H9 (cell line): ENCODE measurements around the gene CHMP4B. TPM values are rescaled to one million over a fixed set of nuclear protein-coding genes. Genes with fewer than 3 reads are reported as not detected.

Experiments used
- DNase-seq: peaks from one replicate; pipeline ENCODE4 v3.0.0-alpha.2; 2017
- H2AFZ ChIP-seq: one replicate; pipeline ENCODE4 v1.6.1; 2013; ENCODE audit warnings: mild to moderate bottlenecking, low read length, control low read depth, moderate library complexity
- H2AK5ac ChIP-seq: 2 replicates; pipeline ENCODE4 v1.6.1; 2013; ENCODE audit warnings: low read length, control low read depth, mixed read lengths; ENCODE audit not compliant: insufficient read length
- H2BK120ac ChIP-seq: one replicate; pipeline ENCODE4 v1.6.1; 2013; ENCODE audit warnings: low read depth, mild to moderate bottlenecking, low read length, control low read depth, inconsistent platforms; ENCODE audit not compliant: poor library complexity, severe bottlenecking
- H2BK12ac ChIP-seq: 2 replicates; pipeline ENCODE4 v1.6.1; 2013; ENCODE audit warnings: low read length, control low read depth, mixed read lengths, low read depth; ENCODE audit not compliant: insufficient read length
- H2BK15ac ChIP-seq: 2 replicates; pipeline ENCODE4 v1.6.1; 2013; ENCODE audit warnings: low read depth, low read length, control low read depth
- H2BK20ac ChIP-seq: one replicate; pipeline ENCODE4 v1.6.1; 2013; ENCODE audit warnings: low read depth, mild to moderate bottlenecking, low read length, control low read depth, inconsistent platforms; ENCODE audit not compliant: poor library complexity, severe bottlenecking
- H2BK5ac ChIP-seq: 2 replicates; pipeline ENCODE4 v1.6.1; 2013; ENCODE audit warnings: low read length, control low read depth, mixed read lengths; ENCODE audit not compliant: insufficient read length
- H3K14ac ChIP-seq: 2 replicates; pipeline ENCODE4 v1.6.1; 2013; ENCODE audit warnings: low read length, control low read depth; ENCODE audit not compliant: insufficient read depth
- H3K18ac ChIP-seq: 2 replicates; pipeline ENCODE4 v1.6.1; 2013; ENCODE audit warnings: low read depth, mild to moderate bottlenecking, mixed read lengths, low read length, control low read depth; ENCODE audit not compliant: insufficient read length
- H3K23ac ChIP-seq: 2 replicates; pipeline ENCODE4 v1.6.1; 2013; ENCODE audit warnings: low read length, control low read depth, mixed read lengths, low read depth; ENCODE audit not compliant: insufficient read length
- H3K23me2 ChIP-seq: 2 replicates; pipeline ENCODE4 v1.6.1; 2013; ENCODE audit warnings: low read depth, mild to moderate bottlenecking, mixed read lengths, low read length, control low read depth; ENCODE audit not compliant: insufficient read length, poor library complexity, severe bottlenecking
- H3K27ac ChIP-seq: 2 replicates; pipeline ENCODE4 v1.5.1; 2013; ENCODE audit warnings: low read length, control low read depth, mixed read lengths, low read depth; ENCODE audit not compliant: insufficient read length
- H3K27me3 ChIP-seq: 2 replicates; pipeline ENCODE4 v1.6.1; 2013; ENCODE audit warnings: low read length, control low read depth, inconsistent platforms; ENCODE audit not compliant: insufficient read depth
- H3K4ac ChIP-seq: 2 replicates; pipeline ENCODE4 v1.6.1; 2013; ENCODE audit warnings: low read depth, mild to moderate bottlenecking, control low read depth, inconsistent platforms, low read length, moderate library complexity
- H3K4me1 ChIP-seq: 2 replicates; pipeline ENCODE4 v1.6.1; 2013; ENCODE audit warnings: low read length, control low read depth, inconsistent platforms; ENCODE audit not compliant: insufficient read depth
- H3K4me2 ChIP-seq: 2 replicates; pipeline ENCODE4 v1.6.1; 2013; ENCODE audit warnings: low read length, control low read depth, mixed read lengths; ENCODE audit not compliant: insufficient read length, insufficient read depth
- H3K56ac ChIP-seq: 2 replicates; pipeline ENCODE4 v1.6.1; 2013; ENCODE audit warnings: low read depth, mild to moderate bottlenecking, mixed read lengths, low read length, control low read depth; ENCODE audit not compliant: insufficient read length
- H3K79me1 ChIP-seq: 2 replicates; pipeline ENCODE4 v1.6.1; 2013; ENCODE audit warnings: low read depth, mild to moderate bottlenecking, moderate library complexity, low read length, control low read depth, inconsistent platforms; ENCODE audit not compliant: insufficient read depth, poor library complexity, severe bottlenecking
- H3K79me2 ChIP-seq: 2 replicates; pipeline ENCODE4 v1.6.1; 2013; ENCODE audit warnings: low read length, control low read depth, inconsistent platforms; ENCODE audit not compliant: insufficient read depth
- H3K9ac ChIP-seq: 2 replicates; pipeline ENCODE4 v1.6.1; 2013; ENCODE audit warnings: low read length, control low read depth, mixed read lengths; ENCODE audit not compliant: insufficient read length; ENCODE audit errors: extremely low read depth
- H3K9me3 ChIP-seq: one replicate; pipeline ENCODE4 v1.6.1; 2013; ENCODE audit warnings: low read depth, low read length, inconsistent platforms; ENCODE audit not compliant: control insufficient read depth
- H3T11ph ChIP-seq: one replicate; pipeline ENCODE4 v1.6.1; 2013; ENCODE audit warnings: mild to moderate bottlenecking, low read length, control low read depth, inconsistent platforms
- H4K20me1 ChIP-seq: one replicate; pipeline ENCODE4 v1.6.1; 2013; ENCODE audit not compliant: control insufficient read depth, insufficient read length, insufficient read depth
- H4K5ac ChIP-seq: 2 replicates; pipeline ENCODE4 v1.6.1; 2013; ENCODE audit warnings: low read depth, mild to moderate bottlenecking, mixed read lengths, low read length, control low read depth; ENCODE audit not compliant: insufficient read length
- H4K8ac ChIP-seq: replicated peaks from 2 replicates; pipeline ENCODE4 v1.6.1; 2013; ENCODE audit warnings: low read length, control low read depth, mixed read lengths, low read depth; ENCODE audit not compliant: insufficient read length
- H4K91ac ChIP-seq: 2 replicates; pipeline ENCODE4 v1.6.1; 2013; ENCODE audit warnings: low read depth, mild to moderate bottlenecking, moderate library complexity, mixed read lengths, low read length, control low read depth; ENCODE audit not compliant: insufficient read length
- H3K27ac Mint-ChIP-seq, 3 experiments: 2 replicates in 2 of 3; 3 replicates in 1 of 3; pipeline ENCODE4 v1.8.0; 2020 to 2021; ENCODE audit warnings: mixed read lengths in 3 of 3, mild to moderate bottlenecking in 1 of 3, moderate library complexity in 1 of 3
- H3K27me3 Mint-ChIP-seq: 2 replicates; pipeline ENCODE4 v1.8.0; 2021; ENCODE audit warnings: low read depth, mild to moderate bottlenecking, moderate library complexity, mixed read lengths
- H3K36me3 Mint-ChIP-seq, 3 experiments: 2 replicates in 2 of 3; 3 replicates in 1 of 3; pipeline ENCODE4 v1.8.0; 2020 to 2021; ENCODE audit warnings: low read depth in 3 of 3, mixed read lengths in 3 of 3; ENCODE audit not compliant: insufficient read depth in 1 of 3
- H3K4me1 Mint-ChIP-seq, 2 experiments: 2 replicates each; pipeline ENCODE4 v1.8.0; 2020; ENCODE audit warnings: mixed read lengths in 2 of 2
- H3K4me3 Mint-ChIP-seq, 2 experiments: 2 replicates in 1 of 2; 3 replicates in 1 of 2; pipeline ENCODE4 v1.8.0; 2020 to 2021; ENCODE audit warnings: mild to moderate bottlenecking in 2 of 2, mixed read lengths in 2 of 2, moderate library complexity in 1 of 2
- H3K9me3 Mint-ChIP-seq, 2 experiments: 2 replicates in 1 of 2; 3 replicates in 1 of 2; pipeline ENCODE4 v1.8.0; 2020; ENCODE audit warnings: mild to moderate bottlenecking in 2 of 2, mixed read lengths in 2 of 2, moderate library complexity in 1 of 2
- WGBS: extraction: QIAGEN DNeasy Blood & Tissue Kit; methylation state at CpG from one replicate; pipeline ENCODE4 v1.1.7; 2013; ENCODE audit warnings: missing lambda C conversion rate, low lambda C conversion rate, mixed read lengths; ENCODE audit not compliant: insufficient read length; ENCODE audit errors: extremely low coverage; 5-methylcytosine and 5-hydroxymethylcytosine counted together
- total RNA-seq: library from RNA; stranded (reverse); gene quantifications from 2 replicates; pipeline ENCODE4 v1.2.1, GENCODE V29; 2021
- TF ChIP-seq, protein P1 (sequence below): fragments of 200-600 bp; sonication (generic); conservative IDR thresholded peaks from 3 replicates; pipeline ENCODE4 v1.8.0; 2021; ENCODE audit warnings: antibody characterized with exemption, mild to moderate bottlenecking

The CHMP4B gene
- total RNA-seq, 1 experiment from 2014 or later = 94.9 TPM

DNA sequence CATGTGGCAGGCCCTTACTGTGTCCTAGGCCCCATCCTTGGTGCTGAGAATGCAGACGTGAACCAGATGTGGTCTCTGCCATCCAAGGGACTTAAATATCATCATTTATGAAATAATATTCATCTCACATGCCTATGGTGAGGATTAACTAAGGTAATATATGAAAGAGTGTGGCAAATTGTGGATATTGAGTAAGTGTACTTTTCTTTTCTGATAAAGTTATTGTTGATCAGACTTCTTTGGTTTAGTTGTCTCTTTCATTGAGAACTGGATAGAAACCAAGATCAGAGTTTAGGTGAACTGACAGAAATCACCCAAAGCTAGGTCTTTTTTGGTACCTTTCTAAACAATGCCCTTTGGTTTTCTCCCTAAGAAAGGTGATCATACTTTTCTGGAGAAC, 5.0 kb downstream of the CHMP4B start:
- no peak overlapping the region for H2BK12ac ChIP-seq
- no peak overlapping the region for H3K27ac ChIP-seq
- H3K27me3 ChIP-seq = no peaks in the 10 kb centered on the region
- no peak overlapping the region for H2BK15ac ChIP-seq
- Mint-ChIP-seq H3K4me1 (peaks cover 28 to 38% of the 10 kb centered on the region in 2 experiments), H3K27me3 (no peaks in the 10 kb centered on the region), H3K36me3 (no peaks in the 10 kb centered on the region; a peak in 2 of 7 replicates), H3K4me3 (no peak overlapping the region), H3K27ac (no peak overlapping the region), H3K9me3 (no peaks in the 10 kb centered on the region; a peak in 1 of 5 replicates)
- peaks cover 6% of the 10 kb centered on the region for H3K79me1 ChIP-seq
- WGBS = no CpG with 5 or more reads among the region's 1 CpG
- H3K23me2 ChIP-seq = peaks cover 13% of the 10 kb centered on the region
- no peak overlapping the region for H2AFZ ChIP-seq
- H2BK120ac ChIP-seq = no peak overlapping the region
- H3K4me2 ChIP-seq = no peak overlapping the region
- no peak for DNase-seq
- no peak overlapping the region for H4K8ac ChIP-seq
- no peak overlapping the region for H3K4ac ChIP-seq
- no peaks in the 10 kb centered on the region for H3K9me3 ChIP-seq
- no peak overlapping the region for H3K9ac ChIP-seq
- H3K4me1 ChIP-seq = no peaks in the 10 kb centered on the region
- H4K91ac ChIP-seq = no peak overlapping the region
- H3K23ac ChIP-seq = no peak overlapping the region
- H3K14ac ChIP-seq = no peak overlapping the region
- H2BK5ac ChIP-seq = no peak overlapping the region
- H2BK20ac ChIP-seq = no peak overlapping the region
- peaks cover 10% of the 10 kb centered on the region; the same call in 1 of the 2 replicates for H3K79me2 ChIP-seq
- H4K20me1 ChIP-seq = no peaks in the 10 kb centered on the region
- no peak overlapping the region for H4K5ac ChIP-seq
- TF ChIP-seq, protein P1, sequence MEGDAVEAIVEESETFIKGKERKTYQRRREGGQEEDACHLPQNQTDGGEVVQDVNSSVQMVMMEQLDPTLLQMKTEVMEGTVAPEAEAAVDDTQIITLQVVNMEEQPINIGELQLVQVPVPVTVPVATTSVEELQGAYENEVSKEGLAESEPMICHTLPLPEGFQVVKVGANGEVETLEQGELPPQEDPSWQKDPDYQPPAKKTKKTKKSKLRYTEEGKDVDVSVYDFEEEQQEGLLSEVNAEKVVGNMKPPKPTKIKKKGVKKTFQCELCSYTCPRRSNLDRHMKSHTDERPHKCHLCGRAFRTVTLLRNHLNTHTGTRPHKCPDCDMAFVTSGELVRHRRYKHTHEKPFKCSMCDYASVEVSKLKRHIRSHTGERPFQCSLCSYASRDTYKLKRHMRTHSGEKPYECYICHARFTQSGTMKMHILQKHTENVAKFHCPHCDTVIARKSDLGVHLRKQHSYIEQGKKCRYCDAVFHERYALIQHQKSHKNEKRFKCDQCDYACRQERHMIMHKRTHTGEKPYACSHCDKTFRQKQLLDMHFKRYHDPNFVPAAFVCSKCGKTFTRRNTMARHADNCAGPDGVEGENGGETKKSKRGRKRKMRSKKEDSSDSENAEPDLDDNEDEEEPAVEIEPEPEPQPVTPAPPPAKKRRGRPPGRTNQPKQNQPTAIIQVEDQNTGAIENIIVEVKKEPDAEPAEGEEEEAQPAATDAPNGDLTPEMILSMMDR = no peak
- H3K18ac ChIP-seq = no peak overlapping the region
- H3T11ph ChIP-seq = no peak overlapping the region
- H3K56ac ChIP-seq = no peak overlapping the region
- H2AK5ac ChIP-seq = no peak overlapping the region
